Fibroblast of skin of left biceps (primary cell): Measurements from ENCODE around the gene SLC8A1.

Source experiments
- DNase-seq, 2 experiments: peaks; one replicate each; pipeline ENCODE4 v3.0.0-alpha.2; 2013; ENCODE audit warnings: low read depth in 2 of 2

The SLC8A1 gene

GRCh38 chr2:40158781-40159180 lies 293.1 kb downstream of the SLC8A1 start:
- DNase-seq = no peak

DNA sequence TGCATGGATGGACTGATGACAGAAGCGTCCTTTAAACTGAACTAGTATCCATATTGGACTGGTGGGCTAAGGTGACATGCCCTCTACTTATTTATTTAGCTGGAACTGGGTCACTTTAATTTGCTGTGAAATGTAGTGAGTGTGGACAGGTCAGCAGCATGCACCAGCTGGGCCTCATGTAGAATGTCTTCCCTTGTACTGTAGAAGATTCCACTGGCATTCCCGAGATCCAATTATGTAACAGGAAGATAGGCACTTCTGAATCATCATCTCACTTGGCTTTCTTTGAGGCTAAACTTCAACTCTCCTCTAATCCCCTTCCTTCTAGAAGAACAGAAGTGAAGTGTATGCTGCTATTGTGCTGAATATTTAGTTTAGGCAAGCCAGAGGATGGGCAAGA lies 296.2 kb downstream of the SLC8A1 start:
- no peak for DNase-seq

DNA sequence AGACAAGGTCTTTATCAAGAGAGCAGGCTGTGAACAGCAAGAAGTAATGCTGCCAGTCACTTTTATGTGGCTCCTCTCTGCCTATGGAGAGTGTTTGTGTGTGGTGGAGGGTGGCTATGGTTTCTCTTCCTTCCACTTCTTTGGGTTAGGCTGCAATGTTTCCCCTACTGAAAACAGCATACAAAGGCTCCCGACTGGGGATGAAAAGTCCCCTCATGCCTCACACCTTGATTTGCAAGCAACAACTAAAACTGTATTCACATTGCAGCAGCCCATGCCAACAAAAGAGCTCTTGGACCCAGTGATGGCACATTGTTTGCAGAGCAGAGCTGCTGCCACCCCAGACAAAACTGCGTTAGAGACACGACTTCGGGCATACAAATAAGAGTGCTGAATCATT lies 301.6 kb downstream of the SLC8A1 start:
- DNase-seq = no peak

- no peak for DNase-seq
These were observed 303.6 kb downstream of the SLC8A1 start for GRCh38 chr2:40148334-40148733.

DNA sequence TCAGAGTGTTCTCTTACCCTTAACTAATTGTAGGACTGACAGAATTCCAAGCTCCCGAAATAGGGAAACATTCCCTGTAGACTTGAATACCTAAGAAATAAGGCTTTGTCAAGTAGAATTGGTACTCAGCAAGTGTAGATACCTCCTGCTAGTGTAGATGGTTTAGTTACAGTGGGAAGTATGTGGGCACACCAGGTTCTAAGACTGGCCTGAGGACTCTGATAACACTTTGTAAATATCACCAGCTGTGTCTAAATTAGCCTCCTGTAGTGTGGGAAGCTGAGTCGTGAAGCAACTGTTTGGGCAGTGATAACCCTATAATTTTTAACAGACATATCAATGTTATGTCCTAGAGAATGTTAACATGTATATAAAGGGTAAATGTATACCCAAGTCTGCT lies 304.5 kb downstream of the SLC8A1 start:
- no peak for DNase-seq

GRCh38 chr2:40144022-40144421 lies 307.9 kb downstream of the SLC8A1 start:
- DNase-seq = no peak

DNA sequence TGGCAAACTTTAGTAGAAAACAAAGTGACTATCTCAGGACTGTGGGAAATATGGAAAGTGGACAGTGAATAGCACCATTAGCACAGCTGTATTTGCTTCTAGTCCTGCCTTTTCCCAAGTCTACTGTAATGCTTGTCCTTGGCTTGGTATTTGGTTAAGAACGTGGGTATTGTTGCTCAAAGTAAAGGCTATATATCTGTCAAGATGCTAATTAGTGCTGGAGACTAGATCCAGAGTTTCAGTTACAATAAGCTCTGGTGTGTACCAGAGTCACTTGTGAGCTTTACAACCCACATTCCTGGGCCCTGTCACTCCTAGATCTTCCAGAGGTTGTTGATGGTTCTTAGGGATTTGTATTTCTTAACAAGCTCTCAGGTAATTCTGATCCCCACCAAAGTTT lies 313.6 kb downstream of the SLC8A1 start:
- no peak for DNase-seq

GRCh38 chr2:40131081-40131704 lies 320.7 kb downstream of the SLC8A1 start:
- no peak for DNase-seq

- DNase-seq = no peak
These were observed 321.5 kb downstream of the SLC8A1 start for GRCh38 chr2:40130251-40130994.

GRCh38 chr2:40129725-40130124 lies 322.2 kb downstream of the SLC8A1 start:
- no peak for DNase-seq

- DNase-seq = no peak
These were observed 323.1 kb downstream of the SLC8A1 start for GRCh38 chr2:40128796-40129195.

DNA sequence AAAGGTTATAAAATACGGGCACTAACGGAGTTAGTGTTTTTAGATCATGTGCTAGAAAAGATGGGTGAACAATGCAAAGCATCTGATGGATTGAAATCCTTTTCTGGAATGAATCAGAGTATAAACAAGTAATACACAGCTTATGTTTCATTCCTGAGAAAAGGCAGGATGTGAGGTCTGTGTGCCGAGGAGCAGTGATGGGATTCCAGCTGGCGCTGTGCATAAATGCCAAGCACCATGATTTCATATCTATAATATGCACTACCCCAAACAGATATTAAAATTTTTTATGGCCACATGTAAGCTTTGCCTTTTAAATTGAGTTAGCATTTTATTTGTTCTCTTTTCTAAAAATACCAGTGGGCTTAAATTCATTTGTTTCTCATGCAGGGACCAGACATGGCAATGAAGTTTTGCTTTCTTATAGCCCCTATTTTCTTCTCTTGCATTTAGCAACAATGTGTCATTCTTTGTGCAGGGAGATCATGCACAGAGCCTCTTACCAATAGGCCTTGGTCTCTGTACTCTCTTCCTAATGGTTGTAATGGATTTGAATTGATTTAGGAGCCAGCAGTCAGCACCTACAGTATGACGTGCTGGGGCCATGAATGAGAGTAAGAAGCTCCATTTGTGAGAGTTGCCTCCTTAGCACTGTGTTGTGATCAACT lies 323.9 kb downstream of the SLC8A1 start:
- peak; percentile 77 to 79 for DNase-seq

GRCh38 chr2:40127146-40127545 lies 324.7 kb downstream of the SLC8A1 start:
- DNase-seq = no peak

- no peak for DNase-seq
These were observed 325.9 kb downstream of the SLC8A1 start for GRCh38 chr2:40126006-40126405.

DNA sequence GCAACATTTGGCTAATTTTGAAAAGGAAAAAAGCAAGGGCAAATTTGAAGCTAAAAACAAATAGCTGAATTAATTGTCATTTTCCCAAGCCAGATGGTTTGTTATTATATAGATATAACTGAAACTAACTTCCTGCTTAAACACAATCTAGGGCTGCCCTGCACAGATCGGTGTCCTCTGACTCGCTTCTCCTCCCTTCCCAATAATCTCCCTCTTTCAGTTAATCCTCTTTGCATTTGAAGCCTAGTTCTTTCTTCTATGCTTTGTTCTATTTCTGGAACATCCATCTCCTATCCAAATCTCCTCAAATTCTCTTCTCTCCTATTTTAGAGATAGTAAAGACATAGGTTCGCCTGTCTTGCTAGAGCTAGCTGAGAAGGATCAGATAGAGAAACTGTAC lies 328.1 kb downstream of the SLC8A1 start:
- DNase-seq = no peak

- peak in 1 of 2 experiments; percentile 24 for DNase-seq
These were observed 328.6 kb downstream of the SLC8A1 start for GRCh38 chr2:40123326-40123725.

GRCh38 chr2:40120957-40121356 lies 330.9 kb downstream of the SLC8A1 start:
- no peak for DNase-seq

GRCh38 chr2:40120026-40120425 lies 331.9 kb downstream of the SLC8A1 start:
- DNase-seq = no peak

- DNase-seq = no peak
These were observed 333.3 kb downstream of the SLC8A1 start for GRCh38 chr2:40118622-40119021.

- no peak for DNase-seq
These were observed 336.0 kb downstream of the SLC8A1 start for GRCh38 chr2:40115894-40116293.

GRCh38 chr2:40115348-40115747 lies 336.5 kb downstream of the SLC8A1 start:
- no peak for DNase-seq

GRCh38 chr2:40113997-40114396 lies 337.9 kb downstream of the SLC8A1 start:
- DNase-seq = no peak
